NCI-H146 (cell line): ENCODE data around the gene PSME3.
"Not testable (repeated sequence)": the region's sequence is repeated elsewhere in the genome, so short reads cannot be mapped to it uniquely, and the experiment has no call there.

Experiments
- DNase-seq: peaks from one replicate; lab custom pipeline; 2025; lab: John Stamatoyannopoulos, UW

The PSME3 gene

GRCh38 chr17:42878123-42878880, 45.1 kb downstream of the PSME3 start:
- peak; percentile 90 for DNase-seq

- DNase-seq: no peak
These were observed 45.9 kb downstream of the PSME3 start for GRCh38 chr17:42878924-42879595.

GRCh38 chr17:42879596-42879985, 46.4 kb downstream of the PSME3 start:
- no peak for DNase-seq

GRCh38 chr17:42880776-42881310, 47.6 kb downstream of the PSME3 start:
- DNase-seq: no peak

GRCh38 chr17:42881706-42882105, 48.5 kb downstream of the PSME3 start:
- not testable (repeated sequence) for DNase-seq

- no peak for DNase-seq
These were observed 49.0 kb downstream of the PSME3 start for GRCh38 chr17:42882166-42882565.

GRCh38 chr17:42883802-42884558, 50.8 kb downstream of the PSME3 start:
- DNase-seq: no peak

- not testable (repeated sequence) for DNase-seq
These were observed 52.6 kb downstream of the PSME3 start for GRCh38 chr17:42885806-42886205.

- DNase-seq: no peak
These were observed 53.3 kb downstream of the PSME3 start for GRCh38 chr17:42886283-42887176.

- DNase-seq: no peak
These were observed 56.6 kb downstream of the PSME3 start for GRCh38 chr17:42889809-42890208.

- no peak for DNase-seq
These were observed 58.4 kb downstream of the PSME3 start for GRCh38 chr17:42891539-42892152.

- no peak for DNase-seq
These were observed 60.2 kb downstream of the PSME3 start for GRCh38 chr17:42893359-42893758.
